ENCODE measurements around the gene SOBP.

SOBP gene

GRCh38 chr6:107674995-107675738 is 185.2 kb downstream of the SOBP start (continued):
- TF ChIP-seq ZBTB49 (tag by site-specific recombination; IDR thresholded peaks at IDR 0.05; ENCODE audit: low read depth), result no peak
- TF ChIP-seq ZNF521 (tag by site-specific recombination; IDR thresholded peaks at IDR 0.05), result no peak
- no peak for TF ChIP-seq ZNF280C (tag by site-specific recombination; IDR thresholded peaks at IDR 0.05)
- no peak for TF ChIP-seq ZNF76 (tag by site-specific recombination; IDR thresholded peaks at IDR 0.05; ENCODE audit: borderline replicate concordance, low read depth)
- 0 out of 2 replicates have a peak, but pooled peaks have one; percentile 41 for TF ChIP-seq ZNF324 (tag by site-specific recombination; IDR thresholded peaks at IDR 0.05)
- TF ChIP-seq WT1 (tag by site-specific recombination; IDR thresholded peaks at IDR 0.05), result no peak
- TF ChIP-seq ZNF544 (tag by site-specific recombination; IDR thresholded peaks at IDR 0.05), result no peak
- no peak for TF ChIP-seq ZNF292 (tag by site-specific recombination; IDR thresholded peaks at IDR 0.05; ENCODE audit: borderline replicate concordance, low read depth)
- TF ChIP-seq ZNF530 (tag by site-specific recombination; IDR thresholded peaks at IDR 0.05; ENCODE audit: low read depth), result no peak
- TF ChIP-seq REST (tag by site-specific recombination; IDR thresholded peaks at IDR 0.05), result no peak
- peak; percentile 60 for TF ChIP-seq ZSCAN30 (tag by site-specific recombination; IDR thresholded peaks at IDR 0.05)
- TF ChIP-seq ZNF600 (tag by site-specific recombination; IDR thresholded peaks at IDR 0.05), result peak; percentile 47
- TF ChIP-seq KLF10 (tag by site-specific recombination; IDR thresholded peaks at IDR 0.05), result 0 out of 2 replicates have a peak, but pooled peaks have one; percentile 24
- TF ChIP-seq ZNF561 (tag by site-specific recombination; IDR thresholded peaks at IDR 0.05; ENCODE audit: borderline replicate concordance), result peak; percentile 52; the same call in 1 of the 2 replicates
- TF ChIP-seq KLF16 (tag by site-specific recombination; IDR thresholded peaks at IDR 0.05), result peak; percentile 44; the same call in 1 of the 2 replicates
- 0 out of 2 replicates have a peak, but pooled peaks have one; percentile 20 for TF ChIP-seq ZFP69B (tag by site-specific recombination; IDR thresholded peaks at IDR 0.05)
- TF ChIP-seq SP3 (tag by site-specific recombination; IDR thresholded peaks at IDR 0.05), result 0 out of 2 replicates have a peak, but pooled peaks have one; percentile 20
- TF ChIP-seq ZFHX2 (tag by site-specific recombination; conservative IDR thresholded peaks at IDR 0.05), result no peak
- TF ChIP-seq TRIM28 (IDR thresholded peaks at IDR 0.05; ENCODE audit: borderline replicate concordance, low read length), result peak; percentile 92
- 0 out of 2 replicates have a peak, but pooled peaks have one; percentile 66 for TF ChIP-seq ZEB2 (tag by site-specific recombination; IDR thresholded peaks at IDR 0.05)
- TF ChIP-seq ZNF692 (tag by site-specific recombination; IDR thresholded peaks at IDR 0.05), result peak; percentile 61; the same call in 1 of the 2 replicates
- TF ChIP-seq ZNF585B (tag by site-specific recombination; IDR thresholded peaks at IDR 0.05), result no peak
- no peak for TF ChIP-seq ZNF133 (tag by site-specific recombination; IDR thresholded peaks at IDR 0.05)
- no peak for TF ChIP-seq GLIS1 (tag by site-specific recombination; IDR thresholded peaks at IDR 0.05)
- TF ChIP-seq BCL11B (tag by site-specific recombination; IDR thresholded peaks at IDR 0.05; ENCODE audit: low read depth), result no peak
- TF ChIP-seq ZNF37A (tag by site-specific recombination; IDR thresholded peaks at IDR 0.05), result no peak
- TF ChIP-seq CTCF (tag by site-specific recombination; IDR thresholded peaks at IDR 0.05), result peak; percentile 99
- TF ChIP-seq ZNF391 (tag by site-specific recombination; IDR thresholded peaks at IDR 0.05; ENCODE audit: borderline replicate concordance, low read depth), result peak; percentile 70; the same call in 1 of the 2 replicates
- TF ChIP-seq ZNF707 (tag by site-specific recombination; IDR thresholded peaks at IDR 0.05), result no peak

All from HEK293 (cell line).